Body of pancreas (tissue), 4 donors: Measurements from ENCODE around the gene TRA2B.

ENCODE experiments used
- POLR2A ChIP-seq, 3 donors: fragments of 450-650 bp; IDR thresholded peaks; one replicate each; pipeline ENCODE4 v1.6.1; 2016; ENCODE audit warnings: antibody characterized with exemption in 3 of 3, mild to moderate bottlenecking in 2 of 3
- TF ChIP-seq, protein P1 (sequence below), 7 experiments: fragments of 450-650 bp in 4 of 7; fragments of 200-600 bp in 3 of 7; sonication (generic) in 3 of 7; IDR thresholded peaks; one replicate each; pipeline ENCODE4 v1.5.1; 2016 to 2019; ENCODE audit warnings: antibody characterized with exemption in 7 of 7

GRCh38 chr3:185912512-185912911 is 25.3 kb downstream of the TRA2B start:
- TF ChIP-seq, protein P1, sequence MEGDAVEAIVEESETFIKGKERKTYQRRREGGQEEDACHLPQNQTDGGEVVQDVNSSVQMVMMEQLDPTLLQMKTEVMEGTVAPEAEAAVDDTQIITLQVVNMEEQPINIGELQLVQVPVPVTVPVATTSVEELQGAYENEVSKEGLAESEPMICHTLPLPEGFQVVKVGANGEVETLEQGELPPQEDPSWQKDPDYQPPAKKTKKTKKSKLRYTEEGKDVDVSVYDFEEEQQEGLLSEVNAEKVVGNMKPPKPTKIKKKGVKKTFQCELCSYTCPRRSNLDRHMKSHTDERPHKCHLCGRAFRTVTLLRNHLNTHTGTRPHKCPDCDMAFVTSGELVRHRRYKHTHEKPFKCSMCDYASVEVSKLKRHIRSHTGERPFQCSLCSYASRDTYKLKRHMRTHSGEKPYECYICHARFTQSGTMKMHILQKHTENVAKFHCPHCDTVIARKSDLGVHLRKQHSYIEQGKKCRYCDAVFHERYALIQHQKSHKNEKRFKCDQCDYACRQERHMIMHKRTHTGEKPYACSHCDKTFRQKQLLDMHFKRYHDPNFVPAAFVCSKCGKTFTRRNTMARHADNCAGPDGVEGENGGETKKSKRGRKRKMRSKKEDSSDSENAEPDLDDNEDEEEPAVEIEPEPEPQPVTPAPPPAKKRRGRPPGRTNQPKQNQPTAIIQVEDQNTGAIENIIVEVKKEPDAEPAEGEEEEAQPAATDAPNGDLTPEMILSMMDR (IDR thresholded peaks at IDR 0.05), result no peak
- no peak for TF ChIP-seq POLR2A (IDR thresholded peaks at IDR 0.05)
